Right renal cortex interstitium (tissue), 3 donors: Measurements from ENCODE around the gene GRP. TPM values are rescaled to one million over a fixed set of nuclear protein-coding genes. Genes with fewer than 3 reads are reported as not detected.
"Not testable (repeated sequence)": the region's sequence is repeated elsewhere in the genome, so short reads cannot be mapped to it uniquely, and the experiment has no call there.

ENCODE experiments used
- DNase-seq, 3 donors: peaks; one replicate each; pipeline ENCODE4 v3.0.0-alpha.2; 2013; ENCODE audit warnings: low read depth in 3 of 3, low spot score in 2 of 3
- polyA plus RNA-seq, 3 donors: library from polyadenylated mRNA; unstranded; fragments of 120-200 nt; gene quantifications; one replicate each; pipeline ENCODE4 v1.2.1, GENCODE V29; 2013; ENCODE audit not compliant: insufficient read length in 3 of 3

The GRP gene
- polyA plus RNA-seq, 3 donors: 1.5 to 1.6 TPM; not detected in 1

- DNase-seq: no peak
These were observed 8.4 kb downstream of the GRP start for GRCh38 chr18:59228351-59228750.

- DNase-seq: no peak
These were observed 9.2 kb downstream of the GRP start for GRCh38 chr18:59229191-59229590.

- no peak for DNase-seq
These were observed 9.9 kb downstream of the GRP start for GRCh38 chr18:59229701-59230443.

- no peak for DNase-seq
These were observed 11.2 kb downstream of the GRP start for GRCh38 chr18:59231114-59231513.

GRCh38 chr18:59231877-59232276 lies 11.9 kb downstream of the GRP start:
- no peak for DNase-seq

GRCh38 chr18:59232309-59233016 lies 12.5 kb downstream of the GRP start:
- DNase-seq: no peak

GRCh38 chr18:59233017-59233410 lies 13.1 kb downstream of the GRP start:
- no peak for DNase-seq

GRCh38 chr18:59238385-59238784 lies 18.4 kb downstream of the GRP start:
- no peak for DNase-seq

- DNase-seq: no peak
These were observed 19.7 kb downstream of the GRP start for GRCh38 chr18:59239642-59240041.

GRCh38 chr18:59242906-59243305 lies 22.9 kb downstream of the GRP start:
- DNase-seq: no peak

- DNase-seq: no peak
These were observed 26.8 kb downstream of the GRP start for GRCh38 chr18:59246796-59247195.

- peak; percentile 60 to 73 (median 64) for DNase-seq
These were observed 29.3 kb downstream of the GRP start for GRCh38 chr18:59249199-59249774.

- not testable (repeated sequence) for DNase-seq
These were observed 35.5 kb downstream of the GRP start for GRCh38 chr18:59255491-59255890.

GRCh38 chr18:59261842-59262241 lies 41.9 kb downstream of the GRP start:
- not testable (repeated sequence) for DNase-seq

GRCh38 chr18:59262243-59262642 lies 42.3 kb downstream of the GRP start:
- DNase-seq: not testable (repeated sequence)

GRCh38 chr18:59263661-59264060 lies 43.7 kb downstream of the GRP start:
- no peak for DNase-seq

- no peak for DNase-seq
These were observed 44.2 kb downstream of the GRP start for GRCh38 chr18:59264121-59264571.

GRCh38 chr18:59264651-59265245 lies 44.8 kb downstream of the GRP start:
- DNase-seq: no peak

- DNase-seq: no peak
These were observed 45.5 kb downstream of the GRP start for GRCh38 chr18:59265246-59265973.

- no peak for DNase-seq
These were observed 46.0 kb downstream of the GRP start for GRCh38 chr18:59265974-59266369.

GRCh38 chr18:59266459-59266858 lies 46.5 kb downstream of the GRP start:
- DNase-seq: no peak
